ENCODE results near the gene TMEM41A.

The TMEM41A gene

GRCh38 chr3:185507883-185508282 is 9.0 kb upstream of the TMEM41A start:
- DNase-seq: no peak
- Histone ChIP-seq H3K4me1 (ENCODE audit: low read length) (no peaks in the 10 kb centered on the region), H3K27ac (ENCODE audit: low read length) (no peak overlapping the region), H3K4me2 (ENCODE audit: low read depth, low read length) (no peak overlapping the region), H3K36me3 (replicated peaks; ENCODE audit: insufficient read depth, low read length) (no peaks in the 10 kb centered on the region), H2AFZ (ENCODE audit: low read length) (no peak overlapping the region), H3F3A (ENCODE audit: insufficient read depth, low read length) (no peaks in the 10 kb centered on the region), H3K9me2 (replicated peaks; ENCODE audit: insufficient read depth, low read length) (no peaks in the 10 kb centered on the region), H4K20me1 (ENCODE audit: insufficient read depth, low read length) (no peaks in the 10 kb centered on the region), H3K27me3 (replicated peaks; ENCODE audit: insufficient read depth, low read length) (no peaks in the 10 kb centered on the region), H3K9ac (ENCODE audit: low read length) (no peak overlapping the region), H3K9me3 (replicated peaks; ENCODE audit: insufficient read depth, low read length) (no peaks in the 10 kb centered on the region), H3K79me2 (ENCODE audit: low read length) (no peaks in the 10 kb centered on the region), H3K4me3 (ENCODE audit: low read length) (no peak overlapping the region)
- TF ChIP-seq CTCF (IDR thresholded peaks at IDR 0.05; ENCODE audit: low read length) (no peak), EZH2 (optimal IDR thresholded peaks at IDR 0.05; ENCODE audit: low read depth, low read length) (no peak)

GRCh38 chr3:185504636-185505035 is 5.8 kb upstream of the TMEM41A start:
- Histone ChIP-seq H3K9me3 (replicated peaks; ENCODE audit: insufficient read depth, low read length) (no peaks in the 10 kb centered on the region), H3K4me1 (ENCODE audit: low read length) (no peaks in the 10 kb centered on the region), H4K20me1 (ENCODE audit: insufficient read depth, low read length) (no peaks in the 10 kb centered on the region), H3K79me2 (ENCODE audit: low read length) (no peaks in the 10 kb centered on the region), H3K9ac (ENCODE audit: low read length) (no peak overlapping the region), H3F3A (ENCODE audit: insufficient read depth, low read length) (no peaks in the 10 kb centered on the region), H2AFZ (ENCODE audit: low read length) (no peak overlapping the region), H3K4me3 (ENCODE audit: low read length) (no peak overlapping the region), H3K4me2 (ENCODE audit: low read depth, low read length) (no peak overlapping the region), H3K27ac (ENCODE audit: low read length) (no peak overlapping the region), H3K27me3 (replicated peaks; ENCODE audit: insufficient read depth, low read length) (no peaks in the 10 kb centered on the region), H3K36me3 (replicated peaks; ENCODE audit: insufficient read depth, low read length) (no peaks in the 10 kb centered on the region), H3K9me2 (replicated peaks; ENCODE audit: insufficient read depth, low read length) (no peaks in the 10 kb centered on the region)
- TF ChIP-seq EZH2phosphoT487 (IDR thresholded peaks at IDR 0.05; ENCODE audit: low read length) (no peak), EZH2 (optimal IDR thresholded peaks at IDR 0.05; ENCODE audit: low read depth, low read length) (no peak), CTCF (IDR thresholded peaks at IDR 0.05; ENCODE audit: low read length) (no peak)
- DNase-seq: no peak

- Histone ChIP-seq H3K4me1 (ENCODE audit: low read length) (no peaks in the 10 kb centered on the region), H3K27me3 (replicated peaks; ENCODE audit: insufficient read depth, low read length) (no peaks in the 10 kb centered on the region), H3K27ac (ENCODE audit: low read length) (no peak overlapping the region), H3K9ac (ENCODE audit: low read length) (no peak overlapping the region), H4K20me1 (ENCODE audit: insufficient read depth, low read length) (no peaks in the 10 kb centered on the region), H3K9me3 (replicated peaks; ENCODE audit: insufficient read depth, low read length) (no peaks in the 10 kb centered on the region), H3K4me2 (ENCODE audit: low read depth, low read length) (no peak overlapping the region), H2AFZ (ENCODE audit: low read length) (no peak overlapping the region), H3K4me3 (ENCODE audit: low read length) (no peak overlapping the region), H3F3A (ENCODE audit: insufficient read depth, low read length) (peaks cover 3% of the 10 kb centered on the region), H3K36me3 (replicated peaks; ENCODE audit: insufficient read depth, low read length) (no peaks in the 10 kb centered on the region), H3K9me2 (replicated peaks; ENCODE audit: insufficient read depth, low read length) (no peaks in the 10 kb centered on the region), H3K79me2 (ENCODE audit: low read length) (peaks cover 2% of the 10 kb centered on the region)
- no peak for DNase-seq
- TF ChIP-seq CTCF (IDR thresholded peaks at IDR 0.05; ENCODE audit: low read length) (no peak), EZH2 (optimal IDR thresholded peaks at IDR 0.05; ENCODE audit: low read depth, low read length) (no peak), EZH2phosphoT487 (IDR thresholded peaks at IDR 0.05; ENCODE audit: low read length) (no peak)
Measured at GRCh38 chr3:185503521-185503920, 4.7 kb upstream of the TMEM41A start.

Data from MM.1S (cell line).